Peyer's patch (tissue), 4 donors: ENCODE results near the gene USP30. TPM values are rescaled to one million over a fixed set of nuclear protein-coding genes. Genes with fewer than 3 reads are reported as not detected.
"Not testable (repeated sequence)": the region's sequence is repeated elsewhere in the genome, so short reads cannot be mapped to it uniquely, and the experiment has no call there.

Experiments used
- DNase-seq, 3 donors: peaks; one replicate each; pipeline ENCODE4 v3.0.0-alpha.2; 2017 to 2019
- H3K27ac ChIP-seq, 4 donors: fragments of 200-600 bp; sonication (generic); one replicate each; pipeline ENCODE4 v1.5.1; 2016 to 2019
- H3K27me3 ChIP-seq, 2 donors: fragments of 200-600 bp; sonication (generic); one replicate each; pipeline ENCODE4 v1.5.1; 2019
- H3K36me3 ChIP-seq, 3 donors: fragments of 200-600 bp; sonication (generic); one replicate each; pipeline ENCODE4 v1.5.1; 2016 to 2019
- H3K4me1 ChIP-seq, 4 donors: fragments of 200-600 bp; sonication (generic); one replicate each; pipeline ENCODE4 v1.5.1; 2016 to 2019
- H3K4me3 ChIP-seq, 4 donors: fragments of 200-600 bp; sonication (generic); 1 replicate in 3 of 4; 2 replicates in 1 of 4; pipeline ENCODE4 v1.5.1; 2016 to 2019; ENCODE audit warnings: mild to moderate bottlenecking in 1 of 4
- H3K9me3 ChIP-seq, 4 donors: fragments of 200-600 bp; sonication (generic); one replicate each; pipeline ENCODE4 v1.5.1; 2016 to 2019; ENCODE audit warnings: mild to moderate bottlenecking in 1 of 4
- CTCF ChIP-seq, 6 experiments: fragments of 450-650 bp in 4 of 6; fragments of 200-600 bp in 2 of 6; sonication (generic) in 1 of 6; IDR thresholded peaks; one replicate each; pipeline ENCODE4 v1.5.1; 2017 to 2019; ENCODE audit warnings: antibody characterized with exemption in 6 of 6, mild to moderate bottlenecking in 3 of 6, moderate library complexity in 1 of 6
- POLR2A ChIP-seq, 2 donors: fragments of 450-650 bp; IDR thresholded peaks; one replicate each; pipeline ENCODE4 v1.5.1; 2017; ENCODE audit warnings: antibody characterized with exemption in 2 of 2, mild to moderate bottlenecking in 2 of 2, moderate library complexity in 2 of 2
- total RNA-seq, 4 donors: library from RNA; depleted of rRNA; stranded (reverse); fragments of >200 nt; gene quantifications; one replicate each; pipeline ENCODE4 v1.1.0, GENCODE V29; 2016

Gene USP30
- total RNA-seq, 4 donors from 2014 or later: 7.4 to 45.4 (median 34.5) TPM

GRCh38 chr12:109029411-109029810 lies 23.0 kb upstream of the USP30 start:
- TF ChIP-seq POLR2A (IDR thresholded peaks at IDR 0.05): no peak
- TF ChIP-seq CTCF (IDR thresholded peaks at IDR 0.05): no peak
- no peaks in the 10 kb centered on the region for H3K9me3 ChIP-seq
- no peak for DNase-seq
- no peaks in the 10 kb centered on the region for H3K27me3 ChIP-seq
- no peak overlapping the region for H3K27ac ChIP-seq
- no peaks in the 10 kb centered on the region for H3K36me3 ChIP-seq
- H3K4me1 ChIP-seq: no peaks in the 10 kb centered on the region
- H3K4me3 ChIP-seq: no peak overlapping the region

GRCh38 chr12:109033239-109034196 lies 18.9 kb upstream of the USP30 start:
- no peaks in the 10 kb centered on the region for H3K36me3 ChIP-seq
- no peak overlapping the region for H3K27ac ChIP-seq
- no peak overlapping the region for H3K4me3 ChIP-seq
- no peaks in the 10 kb centered on the region for H3K4me1 ChIP-seq
- H3K27me3 ChIP-seq: no peaks in the 10 kb centered on the region
- no peak for DNase-seq
- H3K9me3 ChIP-seq: peaks cover 0 to 2% (median 0%) of the 10 kb centered on the region in 4 donors
- no peak for TF ChIP-seq POLR2A (IDR thresholded peaks at IDR 0.05)
- TF ChIP-seq CTCF (IDR thresholded peaks at IDR 0.05): no peak

- Histone ChIP-seq H3K4me1 (no peaks in the 10 kb centered on the region), H3K27me3 (no peaks in the 10 kb centered on the region), H3K4me3 (no peak overlapping the region), H3K9me3 (peaks cover 0 to 4% (median 1%) of the 10 kb centered on the region in 4 donors), H3K36me3 (no peaks in the 10 kb centered on the region), H3K27ac (no peak overlapping the region)
- TF ChIP-seq CTCF (IDR thresholded peaks at IDR 0.05): no peak
- no peak for TF ChIP-seq POLR2A (IDR thresholded peaks at IDR 0.05)
- DNase-seq: no peak
Observed at GRCh38 chr12:109036975-109037374, 15.4 kb upstream of the USP30 start.

DNA sequence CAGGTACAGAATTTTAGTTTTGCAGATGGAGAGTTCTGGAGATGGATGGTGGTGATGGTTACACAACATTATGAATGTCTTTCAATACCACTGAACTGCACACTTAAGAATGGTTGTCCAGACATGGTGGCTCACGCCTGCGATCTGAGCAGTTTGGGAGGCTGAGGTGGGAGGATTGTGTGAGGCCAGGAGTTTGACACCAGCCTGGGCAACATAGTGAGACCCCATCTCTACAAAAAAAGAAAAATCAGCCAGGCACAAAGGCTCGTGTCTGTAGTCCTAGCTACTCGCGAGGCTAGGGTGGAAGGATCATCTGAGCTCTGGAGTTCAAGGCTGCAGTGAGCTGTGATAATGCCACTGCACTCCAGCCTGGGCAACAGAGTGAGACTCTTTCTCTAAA lies 8.1 kb upstream of the USP30 start:
- H3K4me1 ChIP-seq: no peaks in the 10 kb centered on the region
- peaks cover 0 to 4% (median 0%) of the 10 kb centered on the region in 4 donors for H3K9me3 ChIP-seq
- H3K4me3 ChIP-seq: no peak overlapping the region
- TF ChIP-seq CTCF (IDR thresholded peaks at IDR 0.05) (no peak), POLR2A (IDR thresholded peaks at IDR 0.05) (no peak)
- H3K36me3 ChIP-seq: no peaks in the 10 kb centered on the region
- H3K27me3 ChIP-seq: no peaks in the 10 kb centered on the region
- no peak for DNase-seq
- no peak overlapping the region for H3K27ac ChIP-seq

DNA sequence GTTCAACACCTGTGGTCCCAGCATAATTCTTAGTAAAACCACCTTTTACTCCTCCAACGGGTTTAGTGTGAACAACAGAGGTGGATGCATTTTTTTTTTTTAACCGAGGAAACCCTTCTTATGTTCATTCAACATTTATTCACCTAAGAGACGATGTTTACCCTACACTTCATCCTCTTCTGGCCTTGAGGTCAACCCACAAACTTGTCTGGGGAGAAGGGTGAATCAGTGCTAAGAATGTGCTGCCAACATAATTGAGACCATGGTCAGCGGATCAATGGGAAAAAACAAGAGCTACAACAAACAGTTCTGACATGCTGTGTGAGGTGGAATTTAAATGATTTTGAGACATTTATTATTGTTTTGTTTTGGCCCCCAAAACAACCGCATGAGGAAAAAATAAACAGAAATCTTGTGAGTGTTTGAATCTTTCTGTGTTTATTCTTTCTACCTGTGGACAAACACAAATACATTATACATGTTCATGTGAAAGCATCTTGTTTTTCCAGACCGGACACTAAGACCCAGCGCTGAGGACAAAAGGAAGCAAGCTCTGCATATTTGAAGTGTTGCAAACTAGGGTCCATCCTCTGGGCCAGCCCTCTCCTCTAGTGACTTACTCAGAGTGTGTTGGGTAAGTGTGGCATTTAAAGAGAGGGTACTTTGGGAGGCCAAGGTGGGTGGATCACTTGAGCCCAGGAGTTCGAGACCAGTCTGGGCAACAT lies 5.1 kb upstream of the USP30 start:
- no peak for DNase-seq
- no peak overlapping the region for H3K27ac ChIP-seq
- no peaks in the 10 kb centered on the region for H3K27me3 ChIP-seq
- H3K4me3 ChIP-seq: no peak overlapping the region
- TF ChIP-seq CTCF (IDR thresholded peaks at IDR 0.05): no peak
- TF ChIP-seq POLR2A (IDR thresholded peaks at IDR 0.05): no peak
- H3K36me3 ChIP-seq: no peaks in the 10 kb centered on the region
- H3K9me3 ChIP-seq: no peaks in the 10 kb centered on the region
- peaks cover 0 to 4% (median 0%) of the 10 kb centered on the region in 4 donors for H3K4me1 ChIP-seq

DNA sequence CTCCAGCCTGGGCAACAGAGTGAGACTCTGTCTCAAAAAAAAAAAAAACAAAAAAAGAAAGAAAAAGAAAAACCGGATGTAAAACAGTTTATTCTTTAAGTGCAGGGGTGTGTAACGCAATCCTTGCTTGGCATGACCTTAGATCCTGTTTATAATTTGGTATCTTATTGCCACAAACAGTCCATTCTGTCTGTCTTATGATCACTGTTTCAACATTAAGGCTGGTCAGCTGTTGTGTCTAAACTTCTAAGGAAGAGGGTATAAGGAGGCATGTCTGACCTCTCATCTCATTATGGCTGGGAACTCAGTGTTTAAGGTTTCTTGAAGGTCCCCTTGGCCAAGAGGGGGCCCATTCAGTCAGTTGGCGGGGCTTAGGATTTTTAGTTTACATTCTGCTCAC lies 3.7 kb upstream of the USP30 start:
- H3K4me3 ChIP-seq, H3K27me3 ChIP-seq, H3K36me3 ChIP-seq, DNase-seq, H3K9me3 ChIP-seq, H3K27ac ChIP-seq, H3K4me1 ChIP-seq: not testable (repeated sequence)

GRCh38 chr12:109049794-109050193 lies 2.6 kb upstream of the USP30 start:
- DNase-seq, H3K4me3 ChIP-seq, H3K9me3 ChIP-seq, H3K36me3 ChIP-seq, H3K27me3 ChIP-seq, H3K27ac ChIP-seq: not testable (repeated sequence)
- H3K4me1 ChIP-seq: peaks cover 0 to 14% (median 0%) of the 10 kb centered on the region in 4 donors
